HepG2 (cell line): ENCODE results near the gene RNASE7. TPM values are rescaled to one million over a fixed set of nuclear protein-coding genes. Genes with fewer than 3 reads are reported as not detected.

Experiments
- ARHGAP35 ChIP-seq: sonication (generic); formaldehyde crosslinking; IDR thresholded peaks from 2 replicates; pipeline ENCODE4 v1.9.0; 2022; ENCODE audit warnings: mild to moderate bottlenecking, inconsistent platforms, moderate library complexity, missing genetic modification reagents, borderline replicate concordance
- BCL6 ChIP-seq: IDR thresholded peaks from 2 replicates; pipeline ENCODE4 v1.6.1; 2016; ENCODE audit warnings: missing genetic modification reagents, missing compliant biosample characterization
- CBX2 ChIP-seq, 2 experiments: fragments of 200-600 bp in 1 of 2; sonication (generic); formaldehyde crosslinking in 1 of 2; IDR thresholded peaks; 2 replicates each; pipeline versions ENCODE4 v1.7.0 to v1.8.1; 2018 to 2022; ENCODE audit warnings: low read depth in 2 of 2, low read length in 1 of 2, mild to moderate bottlenecking in 1 of 2, missing genetic modification reagents in 1 of 2
- CREB1 ChIP-seq, 2 experiments: fragments of 450-650 bp in 1 of 2; IDR thresholded peaks; 2 replicates each; pipeline ENCODE4 v1.6.1; 2016 to 2017; ENCODE audit warnings: control low read depth in 1 of 2, mild to moderate bottlenecking in 1 of 2, missing compliant biosample characterization in 1 of 2, missing genetic modification characterization in 1 of 2
- FOXO1 ChIP-seq: sonication (generic); formaldehyde crosslinking; IDR thresholded peaks from 2 replicates; pipeline ENCODE4 v1.4.0; 2020; ENCODE audit warnings: missing genetic modification reagents
- HDAC1 ChIP-seq: sonication (generic); formaldehyde crosslinking; IDR thresholded peaks from 2 replicates; pipeline ENCODE4 v1.5.1; 2020; ENCODE audit warnings: mild to moderate bottlenecking, missing genetic modification reagents
- HOXA3 ChIP-seq: sonication (generic); formaldehyde crosslinking; IDR thresholded peaks from 2 replicates; pipeline ENCODE4 v1.5.0; 2020; ENCODE audit warnings: missing genetic modification reagents
- KAT8 ChIP-seq: IDR thresholded peaks from 2 replicates; pipeline ENCODE4 v1.6.1; 2016; ENCODE audit warnings: missing genetic modification reagents, missing compliant biosample characterization
- KLF11 ChIP-seq: IDR thresholded peaks from 2 replicates; pipeline ENCODE4 v1.6.1; 2016; ENCODE audit warnings: missing compliant biosample characterization
- KLF9 ChIP-seq: IDR thresholded peaks from 2 replicates; pipeline ENCODE4 v1.6.1; 2016; ENCODE audit warnings: low read depth
- KMT2B ChIP-seq: IDR thresholded peaks from 2 replicates; pipeline ENCODE4 v1.6.1; 2016; ENCODE audit warnings: missing genetic modification reagents, missing compliant biosample characterization
- MXI1 ChIP-seq: IDR thresholded peaks from 3 replicates; pipeline ENCODE4 v1.6.1; 2012; ENCODE audit warnings: low read depth, low read length, inconsistent platforms, borderline replicate concordance
- NFYB ChIP-seq: sonication (generic); formaldehyde crosslinking; IDR thresholded peaks from 2 replicates; pipeline ENCODE4 v1.4.0; 2020; ENCODE audit warnings: missing genetic modification reagents
- PAF1 ChIP-seq: IDR thresholded peaks from 2 replicates; pipeline ENCODE4 v1.6.1; 2016; ENCODE audit warnings: missing genetic modification reagents, missing compliant biosample characterization
- PRPF4 ChIP-seq: fragments of 200-400 bp; formaldehyde crosslinking; IDR thresholded peaks from 2 replicates; pipeline ENCODE4 v1.6.1; 2016; ENCODE audit warnings: low read length, low read depth; ENCODE audit not compliant: poor library complexity, severe bottlenecking
- RARA ChIP-seq: IDR thresholded peaks from 2 replicates; pipeline ENCODE4 v1.6.1; 2016; ENCODE audit warnings: missing genetic modification reagents, missing compliant biosample characterization
- THAP11 ChIP-seq: IDR thresholded peaks from 2 replicates; pipeline ENCODE4 v1.6.1; 2016; ENCODE audit warnings: missing biosample characterization, missing genetic modification reagents
- TOE1 ChIP-seq: sonication (generic); formaldehyde crosslinking; IDR thresholded peaks from 2 replicates; pipeline ENCODE4 v1.4.0; 2020; ENCODE audit warnings: mild to moderate bottlenecking, missing genetic modification reagents
- TRIM24 ChIP-seq: sonication (generic); formaldehyde crosslinking; IDR thresholded peaks from 2 replicates; pipeline ENCODE4 v1.8.0; 2022; ENCODE audit warnings: mild to moderate bottlenecking, missing genetic modification reagents
- YEATS4 ChIP-seq: sonication (generic); formaldehyde crosslinking; IDR thresholded peaks from 2 replicates; pipeline ENCODE4 v1.4.0; 2020; ENCODE audit warnings: missing genetic modification reagents, borderline replicate concordance
- ZNF274 ChIP-seq: sonication (generic); formaldehyde crosslinking; IDR thresholded peaks from 2 replicates; pipeline ENCODE4 v1.5.1; 2020; ENCODE audit warnings: mild to moderate bottlenecking, missing genetic modification reagents
- ZNF282 ChIP-seq: fragments of 450-650 bp; IDR thresholded peaks from 2 replicates; pipeline ENCODE4 v1.6.1; 2018; ENCODE audit not compliant: partially characterized antibody
- ZNF34 ChIP-seq: sonication (generic); formaldehyde crosslinking; IDR thresholded peaks from 2 replicates; pipeline ENCODE4 v1.4.0; 2020; ENCODE audit warnings: mild to moderate bottlenecking, missing genetic modification reagents, borderline replicate concordance
- ZNF367 ChIP-seq: sonication (generic); formaldehyde crosslinking; IDR thresholded peaks from 2 replicates; pipeline ENCODE4 v1.4.0; 2020; ENCODE audit warnings: missing genetic modification reagents, borderline replicate concordance
- ZNF773 ChIP-seq: sonication (generic); formaldehyde crosslinking; IDR thresholded peaks from 2 replicates; pipeline ENCODE4 v1.4.0; 2020; ENCODE audit warnings: missing genetic modification reagents, borderline replicate concordance
- ZSCAN12 ChIP-seq: sonication (generic); formaldehyde crosslinking; IDR thresholded peaks from 2 replicates; pipeline ENCODE4 v1.9.0; 2021; ENCODE audit warnings: mild to moderate bottlenecking, missing genetic modification reagents
- polyA plus RNA-seq, 8 experiments: library from polyadenylated mRNA; depleted of rRNA in 3 of 8; stranded (reverse) in 7 of 8; unstranded in 1 of 8; fragments of >200 nt; fragmentation: Illumina TruSeq in 4 of 8; extraction: Trizol in 4 of 8; gene quantifications; 2 replicates each; pipeline versions ENCODE4 v1.2.1 to v1.2.3, GENCODE V29; 2011 to 2016; ENCODE audit warnings: low read depth in 4 of 8, missing spikeins in 1 of 8, mixed read lengths in 1 of 8; ENCODE audit not compliant: insufficient read depth in 1 of 8
- total RNA-seq, 5 experiments: library from RNA; depleted of rRNA; stranded (reverse); fragments of >200 nt; fragmentation: Illumina TruSeq; extraction: Trizol; gene quantifications; 2 replicates each; pipeline ENCODE4 v1.2.3, GENCODE V29; 2016; ENCODE audit warnings: low read depth in 1 of 5
- TF ChIP-seq, protein P1 (sequence below): sonication (generic); formaldehyde crosslinking; IDR thresholded peaks from 2 replicates; pipeline ENCODE4 v1.9.0; 2022; ENCODE audit warnings: missing genetic modification reagents, mild to moderate bottlenecking, borderline replicate concordance
- TF ChIP-seq, protein P2 (sequence below): IDR thresholded peaks from 2 replicates; pipeline ENCODE4 v1.6.1; 2016; ENCODE audit warnings: missing compliant biosample characterization, missing genetic modification reagents, borderline replicate concordance

RNASE7 gene
- total and polyA plus RNA-seq, 2 of the 13 experiments (the other 11 are each of a cell fraction or from before 2014, with no cell fraction given), result 0.04 TPM; not detected in 1

DNA sequence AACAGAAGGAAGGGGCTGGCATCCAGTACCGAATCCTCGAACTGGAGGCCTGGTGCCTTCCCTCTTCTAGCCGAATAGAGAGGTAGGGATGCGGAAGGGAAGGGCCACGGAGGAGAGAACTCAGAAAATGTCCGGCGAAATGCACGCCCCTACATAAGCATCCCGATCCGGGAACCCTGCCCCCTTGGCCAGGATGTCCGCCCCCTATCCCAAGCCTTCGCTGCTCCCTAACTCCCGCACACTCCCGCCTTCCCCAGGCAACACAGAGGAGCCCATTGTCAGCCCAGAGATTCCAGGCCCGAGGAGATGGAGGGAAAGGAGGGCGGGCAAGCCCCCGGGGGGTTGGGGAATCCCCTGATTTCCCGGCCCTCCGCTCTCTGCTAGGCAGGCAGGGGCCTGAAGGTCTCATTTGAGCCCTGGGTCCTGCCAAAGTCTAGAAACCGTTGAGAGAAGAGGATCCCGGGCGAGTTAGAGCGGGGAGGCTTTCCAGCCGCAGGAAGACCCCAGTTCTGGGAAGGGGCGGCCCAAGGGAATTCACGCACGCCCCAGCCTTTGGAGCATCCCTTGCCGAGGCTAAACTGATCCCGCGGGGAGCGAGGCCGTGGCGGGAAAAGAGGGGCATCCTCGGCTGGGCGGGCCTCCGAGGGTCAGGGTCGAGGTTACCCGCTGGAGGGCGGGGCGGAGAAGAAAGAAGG is 27.4 kb downstream of the RNASE7 start (continued):
- TF ChIP-seq BCL6 (CRISPR knock-in tag) (peak; percentile 60), ZNF367 (CRISPR knock-in tag) (no peak), KMT2B (CRISPR knock-in tag) (0 out of 2 replicates have a peak, but pooled peaks have one; percentile 34), KAT8 (no peak; the same call in 1 of the 2 replicates), ZNF773 (CRISPR knock-in tag) (no peak), ZNF34 (CRISPR knock-in tag) (no peak; the same call in 1 of the 2 replicates), MXI1 (no peak), THAP11 (CRISPR knock-in tag) (peak; percentile 49; the same call in 1 of the 2 replicates), PRPF4 (no peak), KLF9 (0 out of 2 replicates have a peak, but pooled peaks have one; percentile 8), YEATS4 (CRISPR knock-in tag) (peak; percentile 71; the same call in 1 of the 2 replicates), CBX2 (IDR thresholded peaks at IDR 0.05; ENCODE audit: low read depth, low read length) (no peak), CBX2 (CRISPR knock-in tag; IDR thresholded peaks at IDR 0.05; ENCODE audit: low read depth) (no peak), RARA (peak; percentile 84), NFYB (CRISPR knock-in tag) (0 out of 2 replicates have a peak, but pooled peaks have one; percentile 16), HOXA3 (CRISPR knock-in tag) (peak; percentile 55), TRIM24 (no peak), HDAC1 (CRISPR knock-in tag) (peak; percentile 90), ZNF282 (no peak), CREB1 (IDR thresholded peaks at IDR 0.05) (no peak), CREB1 (CRISPR knock-in tag; IDR thresholded peaks at IDR 0.05) (no peak), ZSCAN12 (CRISPR knock-in tag) (peak; percentile 20; the same call in 1 of the 2 replicates), PAF1 (no peak), ARHGAP35 (no peak), KLF11 (CRISPR knock-in tag) (no peak), FOXO1 (CRISPR knock-in tag) (no peak), TOE1 (CRISPR knock-in tag) (no peak), ZNF274 (0 out of 2 replicates have a peak, but pooled peaks have one; percentile 68)
- TF ChIP-seq, protein P1, sequence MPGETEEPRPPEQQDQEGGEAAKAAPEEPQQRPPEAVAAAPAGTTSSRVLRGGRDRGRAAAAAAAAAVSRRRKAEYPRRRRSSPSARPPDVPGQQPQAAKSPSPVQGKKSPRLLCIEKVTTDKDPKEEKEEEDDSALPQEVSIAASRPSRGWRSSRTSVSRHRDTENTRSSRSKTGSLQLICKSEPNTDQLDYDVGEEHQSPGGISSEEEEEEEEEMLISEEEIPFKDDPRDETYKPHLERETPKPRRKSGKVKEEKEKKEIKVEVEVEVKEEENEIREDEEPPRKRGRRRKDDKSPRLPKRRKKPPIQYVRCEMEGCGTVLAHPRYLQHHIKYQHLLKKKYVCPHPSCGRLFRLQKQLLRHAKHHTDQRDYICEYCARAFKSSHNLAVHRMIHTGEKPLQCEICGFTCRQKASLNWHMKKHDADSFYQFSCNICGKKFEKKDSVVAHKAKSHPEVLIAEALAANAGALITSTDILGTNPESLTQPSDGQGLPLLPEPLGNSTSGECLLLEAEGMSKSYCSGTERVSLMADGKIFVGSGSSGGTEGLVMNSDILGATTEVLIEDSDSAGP (CRISPR knock-in tag), result 0 out of 2 replicates have a peak, but pooled peaks have one; percentile 20
- TF ChIP-seq, protein P2, sequence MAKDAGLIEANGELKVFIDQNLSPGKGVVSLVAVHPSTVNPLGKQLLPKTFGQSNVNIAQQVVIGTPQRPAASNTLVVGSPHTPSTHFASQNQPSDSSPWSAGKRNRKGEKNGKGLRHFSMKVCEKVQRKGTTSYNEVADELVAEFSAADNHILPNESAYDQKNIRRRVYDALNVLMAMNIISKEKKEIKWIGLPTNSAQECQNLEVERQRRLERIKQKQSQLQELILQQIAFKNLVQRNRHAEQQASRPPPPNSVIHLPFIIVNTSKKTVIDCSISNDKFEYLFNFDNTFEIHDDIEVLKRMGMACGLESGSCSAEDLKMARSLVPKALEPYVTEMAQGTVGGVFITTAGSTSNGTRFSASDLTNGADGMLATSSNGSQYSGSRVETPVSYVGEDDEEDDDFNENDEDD (CRISPR knock-in tag), result peak; percentile 88; the same call in 1 of the 2 replicates
